Activated T-cell treated with anti-CD3 and anti-CD28 coated beads, Interleukin-2, amount 50 U/mL, for 4 hours (primary cell): ENCODE results near the gene KCNG2. TPM values are rescaled to one million over a fixed set of nuclear protein-coding genes. Genes with fewer than 3 reads are reported as not detected.
A peak's percentile ranks its signal among the peaks of the same experiment; 100 is the strongest.

Source experiments
- ATAC-seq, 2 donors: fragments of 200-7000 bp; cut with Tn5 transposase; one replicate each; pipeline ENCODE4 v1.10.0; 2021
- DNase-seq: peaks from one replicate; pipeline ENCODE4 v3.0.0-alpha.2; 2020
- H3K27me3 Mint-ChIP-seq: one replicate; pipeline ENCODE4 v1.8.0; 2021; ENCODE audit warnings: low read depth, mixed read lengths
- H3K36me3 Mint-ChIP-seq: one replicate; pipeline ENCODE4 v1.8.0; 2022; ENCODE audit warnings: mixed read lengths; ENCODE audit not compliant: insufficient read depth
- H3K4me1 Mint-ChIP-seq: one replicate; pipeline ENCODE4 v1.8.0; 2021; ENCODE audit warnings: low read depth, mixed read lengths
- H3K4me3 Mint-ChIP-seq: one replicate; pipeline ENCODE4 v1.8.0; 2021; ENCODE audit warnings: mild to moderate bottlenecking, moderate library complexity, mixed read lengths
- H3K9me3 Mint-ChIP-seq: one replicate; pipeline ENCODE4 v1.8.0; 2021; ENCODE audit warnings: mixed read lengths
- total RNA-seq, 3 donors: library from RNA; stranded (reverse); gene quantifications; one replicate each; pipeline ENCODE4 v1.2.1, GENCODE V29; 2021

KCNG2 gene
- total RNA-seq, 3 donors from 2014 or later: not detected

- ATAC-seq (no peak), DNase-seq (no peak)
- peaks cover 40% of the 10 kb centered on the region for H3K9me3 Mint-ChIP-seq
- peaks cover 2% of the 10 kb centered on the region for H3K4me1 Mint-ChIP-seq
- H3K36me3 Mint-ChIP-seq: peaks cover 73% of the 10 kb centered on the region
- no peak overlapping the region for H3K4me3 Mint-ChIP-seq
- H3K27me3 Mint-ChIP-seq: no peaks in the 10 kb centered on the region
Observed at GRCh38 chr18:79935499-79935898, 137.8 kb downstream of the KCNG2 start.

DNA sequence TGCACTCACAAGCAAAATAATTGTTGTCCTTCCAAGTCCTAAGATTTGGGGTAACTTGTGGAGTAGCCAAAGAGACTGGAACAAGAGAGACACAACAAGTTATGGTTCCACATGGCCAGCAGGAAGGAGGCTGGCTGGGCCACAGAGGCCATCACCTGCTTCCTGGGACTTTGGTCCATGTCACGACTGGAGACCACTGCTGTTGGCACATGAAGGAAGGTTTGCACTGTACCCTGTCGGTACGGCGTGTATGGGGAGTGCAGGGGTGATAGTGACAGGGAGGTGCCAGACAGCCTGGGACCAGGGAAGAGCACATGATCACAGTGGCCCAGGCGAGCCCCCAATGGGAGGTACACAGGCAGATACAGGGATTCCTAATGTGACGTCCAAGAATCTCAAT is 138.2 kb downstream of the KCNG2 start:
- ATAC-seq (no peak), DNase-seq (no peak)
- H3K9me3 Mint-ChIP-seq: peaks cover 40% of the 10 kb centered on the region
- peaks cover 2% of the 10 kb centered on the region for H3K4me1 Mint-ChIP-seq
- peaks cover 75% of the 10 kb centered on the region for H3K36me3 Mint-ChIP-seq
- no peak overlapping the region for H3K4me3 Mint-ChIP-seq
- no peaks in the 10 kb centered on the region for H3K27me3 Mint-ChIP-seq

DNA sequence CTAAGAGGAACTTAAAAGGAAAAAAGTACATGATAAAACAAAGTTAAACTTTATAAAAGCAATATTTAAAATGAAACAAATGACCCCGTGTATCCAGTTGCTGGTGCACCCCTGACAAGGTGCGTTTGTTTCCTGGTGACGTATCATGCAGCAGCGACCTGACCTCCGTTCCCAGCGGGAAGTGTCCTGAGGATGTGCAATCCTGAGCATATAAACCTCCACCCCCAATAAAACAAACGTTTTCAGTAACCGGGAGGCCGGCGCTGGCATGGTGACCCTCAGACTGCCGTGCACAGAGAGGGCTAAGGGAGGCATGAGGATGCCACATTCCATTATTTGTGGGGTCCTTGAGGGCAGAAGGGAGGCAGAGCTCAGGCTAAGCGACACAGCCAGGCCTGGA is 138.9 kb downstream of the KCNG2 start:
- ATAC-seq: no peak
- Mint-ChIP-seq H3K27me3 (no peaks in the 10 kb centered on the region), H3K4me3 (no peak overlapping the region)

GRCh38 chr18:79937103-79937860 is 139.5 kb downstream of the KCNG2 start:
- Mint-ChIP-seq H3K36me3 (peaks cover 71% of the 10 kb centered on the region), H3K27me3 (no peaks in the 10 kb centered on the region), H3K4me1 (no peaks in the 10 kb centered on the region), H3K9me3 (peaks cover 30% of the 10 kb centered on the region), H3K4me3 (no peak overlapping the region)
- DNase-seq (no peak), ATAC-seq (no peak)

More for the DNA sequence above, 138.9 kb downstream of the KCNG2 start:
- Mint-ChIP-seq H3K4me1 (no peaks in the 10 kb centered on the region), H3K9me3 (peaks cover 34% of the 10 kb centered on the region), H3K36me3 (peaks cover 69% of the 10 kb centered on the region)
- no peak for DNase-seq

DNA sequence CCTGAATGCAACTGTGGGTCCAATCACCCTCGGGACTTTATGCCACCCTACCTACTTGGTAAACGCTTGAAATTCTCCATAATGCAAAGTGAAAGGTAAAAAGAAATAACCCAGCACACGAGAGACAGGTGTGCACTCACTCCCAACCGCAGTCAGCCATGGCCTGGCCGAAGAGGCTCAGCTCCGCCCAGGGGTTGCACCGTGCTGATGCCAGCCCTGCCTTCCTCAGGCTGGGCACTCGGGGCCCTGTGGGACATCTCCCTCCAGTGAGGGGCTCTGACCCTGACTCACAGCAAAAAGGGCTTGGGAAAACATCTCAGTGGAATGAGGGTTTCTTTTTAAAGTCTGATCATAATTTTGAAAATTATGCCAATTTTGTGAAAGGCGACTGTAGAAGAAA is 140.5 kb downstream of the KCNG2 start:
- Mint-ChIP-seq H3K4me1 (peaks cover 4% of the 10 kb centered on the region), H3K4me3 (no peak overlapping the region), H3K9me3 (peaks cover 21% of the 10 kb centered on the region), H3K27me3 (no peaks in the 10 kb centered on the region), H3K36me3 (peaks cover 72% of the 10 kb centered on the region)
- no peak for ATAC-seq
- DNase-seq: no peak

- ATAC-seq: no peak
- Mint-ChIP-seq H3K27me3 (no peaks in the 10 kb centered on the region), H3K36me3 (peaks cover 63% of the 10 kb centered on the region), H3K4me3 (no peak overlapping the region), H3K9me3 (peaks cover 13% of the 10 kb centered on the region), H3K4me1 (peaks cover 6% of the 10 kb centered on the region)
- no peak for DNase-seq
Observed at GRCh38 chr18:79939096-79939495, 141.4 kb downstream of the KCNG2 start.

DNA sequence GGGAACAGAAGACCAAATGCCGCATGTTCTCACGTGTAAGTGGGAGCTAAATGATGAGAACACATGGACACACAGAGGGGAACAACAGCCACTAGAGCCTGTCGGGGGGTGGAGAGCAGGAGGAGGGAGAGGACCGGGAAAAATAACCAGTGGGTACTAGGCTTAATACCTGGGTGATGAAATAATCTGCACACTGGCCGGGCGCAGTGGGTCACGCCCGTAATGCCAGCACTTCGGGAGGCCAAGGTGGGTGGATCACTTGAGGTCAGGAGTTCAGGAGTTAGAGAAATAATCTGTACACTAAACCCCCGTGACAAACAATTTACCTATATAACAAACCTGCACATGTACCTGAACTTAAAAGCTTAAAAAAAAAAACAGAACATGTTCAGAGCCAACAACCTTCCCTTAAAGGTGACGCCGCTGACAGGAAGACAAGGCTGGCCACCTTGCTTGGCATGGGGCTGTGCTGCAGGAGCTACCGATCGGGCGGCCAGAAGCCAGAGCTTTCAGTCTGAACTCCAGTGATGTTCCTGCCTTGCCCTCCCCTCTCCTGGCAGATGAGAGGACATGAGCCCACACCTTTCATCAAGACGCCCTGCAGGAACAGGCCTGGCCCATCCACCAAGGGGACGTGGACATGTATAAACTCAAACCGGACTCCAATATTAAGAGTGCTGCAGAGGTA is 142.5 kb downstream of the KCNG2 start:
- Mint-ChIP-seq H3K9me3 (peaks cover 10% of the 10 kb centered on the region), H3K36me3 (peaks cover 56% of the 10 kb centered on the region), H3K4me3 (no peak overlapping the region), H3K4me1 (peaks cover 18% of the 10 kb centered on the region), H3K27me3 (no peaks in the 10 kb centered on the region)
- no peak for ATAC-seq
- no peak for DNase-seq

DNA sequence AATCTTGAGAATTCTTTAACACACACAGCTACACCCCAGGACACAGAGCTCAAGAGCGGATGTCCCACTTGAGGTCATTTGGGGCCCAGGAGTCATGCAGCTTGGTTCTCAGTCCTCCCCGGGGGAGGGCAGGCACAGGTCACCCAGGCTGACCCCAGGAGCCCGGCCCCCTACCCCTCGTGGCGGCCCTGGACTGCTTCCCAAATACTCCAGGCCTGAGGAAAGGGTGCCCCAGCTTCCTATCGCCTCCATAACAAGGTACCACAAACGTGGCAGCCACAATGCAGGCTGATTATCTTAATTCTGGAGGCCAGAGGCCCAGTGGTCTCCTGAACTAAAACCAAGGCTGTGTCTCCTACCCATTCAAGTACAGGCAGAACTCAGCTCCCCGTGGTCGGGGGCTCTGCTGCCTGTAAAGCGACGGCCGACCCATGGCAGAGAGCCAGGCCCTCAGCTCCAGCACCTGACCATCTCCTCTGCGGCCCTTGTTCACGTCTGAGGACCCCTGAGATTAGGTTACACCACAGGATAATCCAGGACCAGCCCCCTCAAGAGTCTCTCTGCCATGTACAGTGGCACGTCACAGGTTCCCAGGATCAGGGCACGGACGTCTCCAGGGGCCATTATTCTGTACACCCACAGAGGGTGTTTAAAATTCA is 143.2 kb downstream of the KCNG2 start:
- Mint-ChIP-seq H3K36me3 (peaks cover 50% of the 10 kb centered on the region), H3K4me1 (peaks cover 23% of the 10 kb centered on the region), H3K4me3 (no peak overlapping the region), H3K9me3 (peaks cover 4% of the 10 kb centered on the region), H3K27me3 (no peaks in the 10 kb centered on the region)
- DNase-seq (no peak), ATAC-seq (no peak)

- ATAC-seq: no peak
- H3K4me1 Mint-ChIP-seq: peaks cover 27% of the 10 kb centered on the region
- peaks cover 45% of the 10 kb centered on the region for H3K36me3 Mint-ChIP-seq
- H3K27me3 Mint-ChIP-seq: no peaks in the 10 kb centered on the region
- H3K4me3 Mint-ChIP-seq: no peak overlapping the region
- peaks cover 3% of the 10 kb centered on the region for H3K9me3 Mint-ChIP-seq
- no peak for DNase-seq
Observed at GRCh38 chr18:79941473-79942119, 143.9 kb downstream of the KCNG2 start.

DNA sequence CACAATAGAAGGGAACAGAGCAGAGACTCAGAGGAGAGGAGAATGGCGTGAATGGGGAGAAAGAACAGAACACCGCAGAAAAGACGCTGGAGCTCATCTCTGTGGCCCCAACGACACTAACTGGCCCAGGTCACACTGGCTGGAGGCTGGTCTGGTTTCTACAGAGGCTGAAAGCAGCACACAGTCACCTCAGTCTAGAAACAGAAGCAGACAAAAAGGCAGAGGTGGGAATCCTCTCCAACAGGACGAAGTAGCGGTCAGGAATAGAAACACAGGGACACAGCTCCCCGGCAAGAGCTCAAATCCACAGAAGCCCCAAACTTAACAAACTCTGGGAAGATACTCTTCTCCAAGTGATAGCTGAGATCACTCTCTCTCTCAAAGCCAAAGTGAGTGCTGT is 144.5 kb downstream of the KCNG2 start:
- Mint-ChIP-seq H3K4me3 (no peak overlapping the region), H3K27me3 (no peaks in the 10 kb centered on the region), H3K36me3 (peaks cover 38% of the 10 kb centered on the region), H3K9me3 (peaks cover 3% of the 10 kb centered on the region), H3K4me1 (peaks cover 27% of the 10 kb centered on the region)
- no peak for ATAC-seq
- DNase-seq: no peak

DNA sequence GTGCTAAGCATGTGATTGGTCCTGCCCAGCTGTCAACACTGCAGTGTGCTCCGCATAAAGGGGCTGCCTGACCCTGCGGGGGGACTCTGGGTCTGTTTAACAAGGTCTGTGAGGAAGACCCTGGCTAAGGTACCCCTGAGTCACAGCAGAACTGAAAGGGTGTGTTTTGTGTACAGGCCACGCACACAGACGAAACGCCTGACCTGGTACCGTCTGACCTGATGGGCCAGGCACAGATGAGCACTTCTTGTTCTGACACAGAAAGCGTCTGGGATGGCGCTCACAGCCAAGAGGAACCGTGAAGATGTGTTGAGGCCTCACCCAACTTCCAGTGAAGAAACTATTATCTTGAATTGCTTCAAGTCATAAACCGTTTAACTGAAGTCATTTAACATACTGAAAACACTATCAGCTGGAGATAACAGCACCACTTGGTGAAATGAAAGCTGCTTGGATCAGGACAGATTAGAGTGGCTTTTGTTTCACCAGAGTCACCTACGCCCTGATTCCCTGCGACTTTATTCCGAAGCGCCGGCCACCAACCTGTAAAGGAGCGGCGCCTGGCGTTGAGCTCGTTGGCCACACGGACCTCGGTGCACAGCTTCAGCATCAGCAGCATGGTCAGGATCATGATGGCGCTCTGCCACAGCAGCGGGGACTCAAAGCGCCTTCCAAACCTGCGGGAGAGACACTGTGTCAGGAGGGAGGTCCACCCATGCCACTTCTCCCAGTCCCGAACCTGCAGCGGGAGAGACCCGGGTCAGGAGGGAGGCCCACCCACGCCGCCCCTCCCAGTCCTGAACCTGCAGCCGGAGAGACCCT is 145.3 kb downstream of the KCNG2 start:
- ATAC-seq: no peak
- Mint-ChIP-seq H3K4me3 (no peak overlapping the region), H3K4me1 (peaks cover 27% of the 10 kb centered on the region)

GRCh38 chr18:79943608-79944125 is 145.9 kb downstream of the KCNG2 start:
- H3K27me3 Mint-ChIP-seq: no peaks in the 10 kb centered on the region
- no peak for DNase-seq
- no peak for ATAC-seq
- H3K36me3 Mint-ChIP-seq: peaks cover 27% of the 10 kb centered on the region
- no peaks in the 10 kb centered on the region for H3K9me3 Mint-ChIP-seq
- no peak overlapping the region for H3K4me3 Mint-ChIP-seq
- H3K4me1 Mint-ChIP-seq: peaks cover 33% of the 10 kb centered on the region

More for the DNA sequence above, 145.3 kb downstream of the KCNG2 start:
- H3K27me3 Mint-ChIP-seq: no peaks in the 10 kb centered on the region
- H3K9me3 Mint-ChIP-seq: no peaks in the 10 kb centered on the region
- DNase-seq: no peak
- H3K36me3 Mint-ChIP-seq: peaks cover 31% of the 10 kb centered on the region

GRCh38 chr18:79944126-79944731 is 146.5 kb downstream of the KCNG2 start:
- peaks cover 22% of the 10 kb centered on the region for H3K36me3 Mint-ChIP-seq
- DNase-seq: no peak
- H3K9me3 Mint-ChIP-seq: no peaks in the 10 kb centered on the region
- no peak overlapping the region for H3K4me3 Mint-ChIP-seq
- H3K27me3 Mint-ChIP-seq: no peaks in the 10 kb centered on the region
- H3K4me1 Mint-ChIP-seq: peaks cover 38% of the 10 kb centered on the region
- ATAC-seq: peak; percentile 76 to 82
